Measurements from ENCODE around the gene PRDM15. TPM values are rescaled to one million over a fixed set of nuclear protein-coding genes. Genes with fewer than 3 reads are reported as not detected.

PRDM15 gene
- polyA plus RNA-seq, 1 donor (not counting 4 experiments of a cell fraction or from before 2014, with no cell fraction given): 5.2 TPM

GRCh38 chr21:41755258-41755933, 123.7 kb downstream of the PRDM15 start:
- H3K4me1 ChIP-seq (ENCODE audit: control insufficient read depth, extremely low read depth, insufficient read depth, low read length): peaks cover 73% of the 10 kb centered on the region
- peaks cover 92% of the 10 kb centered on the region for H3K79me2 ChIP-seq (ENCODE audit: control insufficient read depth, insufficient read depth, low read length)
- dilution Hi-C loops (cut with MboI; ENCODE audit: extremely low pct_ligation_motif_present, low sequenced_read_pairs): no loop called here
- FAIRE-seq (no peak), DNase-seq (ENCODE audit: low read depth, low spot score) (no peak)
- no peaks in the 10 kb centered on the region for H3K27me3 ChIP-seq (ENCODE audit: control insufficient read depth, extremely low read depth, insufficient read depth, low read length)
- no peak overlapping the region for H3K4me3 ChIP-seq (ENCODE audit: control insufficient read depth in 2 of 3, extremely low read depth in 1 of 3, insufficient read depth in 2 of 3, low read depth in 1 of 3, low read length in 3 of 3)
- H3K9ac ChIP-seq (ENCODE audit: control insufficient read depth, extremely low read depth, insufficient read depth, low read length): no peak overlapping the region
- peaks cover 41 to 43% of the 10 kb centered on the region in 2 experiments for H3K36me3 ChIP-seq (ENCODE audit: control insufficient read depth in 2 of 2, extremely low read depth in 1 of 2, insufficient read depth in 2 of 2, low read length in 2 of 2)
- peaks cover 21% of the 10 kb centered on the region for H3K9me1 ChIP-seq (ENCODE audit: control insufficient read depth, extremely low read depth, insufficient read depth, low read length)
- no peak for TF ChIP-seq EZH2 (IDR thresholded peaks at IDR 0.05; ENCODE audit: low read length)
- no peak for TF ChIP-seq CTCF (optimal IDR thresholded peaks at IDR 0.05 in 1 of 3, IDR thresholded peaks at IDR 0.05 in 1 of 3, conservative IDR thresholded peaks at IDR 0.05 in 1 of 3; ENCODE audit: extremely low read depth in 1 of 3, insufficient read depth in 2 of 3, low read length in 3 of 3)
- H2AFZ ChIP-seq (ENCODE audit: control insufficient read depth, low read length): no peak overlapping the region
- H4K20me1 ChIP-seq (ENCODE audit: control insufficient read depth, extremely low read depth, insufficient read depth, low read length): peaks cover 88% of the 10 kb centered on the region
- H3K4me2 ChIP-seq (ENCODE audit: control insufficient read depth, extremely low read depth, insufficient read depth, low read depth, low read length): no peak overlapping the region
- H3K9me3 ChIP-seq (ENCODE audit: control insufficient read depth, low read depth, low read length): no peaks in the 10 kb centered on the region
- no peak overlapping the region for H3K27ac ChIP-seq (ENCODE audit: control insufficient read depth, insufficient read depth, low read length)

GRCh38 chr21:41754479-41754891, 124.7 kb downstream of the PRDM15 start:
- peaks cover 91% of the 10 kb centered on the region for H3K79me2 ChIP-seq (ENCODE audit: control insufficient read depth, insufficient read depth, low read length)
- no peak overlapping the region for H3K9ac ChIP-seq (ENCODE audit: control insufficient read depth, extremely low read depth, insufficient read depth, low read length)
- H3K9me3 ChIP-seq (ENCODE audit: control insufficient read depth, low read depth, low read length): no peaks in the 10 kb centered on the region
- peaks cover 21% of the 10 kb centered on the region for H3K9me1 ChIP-seq (ENCODE audit: control insufficient read depth, extremely low read depth, insufficient read depth, low read length)
- no peak overlapping the region for H3K4me2 ChIP-seq (ENCODE audit: control insufficient read depth, extremely low read depth, insufficient read depth, low read depth, low read length)
- dilution Hi-C loops (cut with MboI; ENCODE audit: extremely low pct_ligation_motif_present, low sequenced_read_pairs): no loop called here
- peaks cover 81% of the 10 kb centered on the region for H4K20me1 ChIP-seq (ENCODE audit: control insufficient read depth, extremely low read depth, insufficient read depth, low read length)
- no peak for TF ChIP-seq EZH2 (IDR thresholded peaks at IDR 0.05; ENCODE audit: low read length)
- no peak for TF ChIP-seq CTCF (optimal IDR thresholded peaks at IDR 0.05 in 1 of 3, IDR thresholded peaks at IDR 0.05 in 1 of 3, conservative IDR thresholded peaks at IDR 0.05 in 1 of 3; ENCODE audit: extremely low read depth in 1 of 3, insufficient read depth in 2 of 3, low read length in 3 of 3)
- H3K4me3 ChIP-seq (ENCODE audit: control insufficient read depth in 2 of 3, extremely low read depth in 1 of 3, insufficient read depth in 2 of 3, low read depth in 1 of 3, low read length in 3 of 3): no peak overlapping the region
- FAIRE-seq: no peak
- no peaks in the 10 kb centered on the region for H3K27me3 ChIP-seq (ENCODE audit: control insufficient read depth, extremely low read depth, insufficient read depth, low read length)
- no peak for DNase-seq (ENCODE audit: low read depth, low spot score)
- H3K36me3 ChIP-seq (ENCODE audit: control insufficient read depth in 2 of 2, extremely low read depth in 1 of 2, insufficient read depth in 2 of 2, low read length in 2 of 2): peaks cover 42 to 50% of the 10 kb centered on the region in 2 experiments
- H2AFZ ChIP-seq (ENCODE audit: control insufficient read depth, low read length): no peak overlapping the region
- H3K27ac ChIP-seq (ENCODE audit: control insufficient read depth, insufficient read depth, low read length): no peak overlapping the region
- peaks cover 70% of the 10 kb centered on the region for H3K4me1 ChIP-seq (ENCODE audit: control insufficient read depth, extremely low read depth, insufficient read depth, low read length)
